ENCODE results near the gene MRPL20. TPM values are rescaled to one million over a fixed set of nuclear protein-coding genes. Genes with fewer than 3 reads are reported as not detected.

The MRPL20 gene
- total and polyA plus RNA-seq, 2 donors (not counting 3 experiments of a cell fraction or from before 2014, with no cell fraction given), result 134 to 152 TPM

DNA sequence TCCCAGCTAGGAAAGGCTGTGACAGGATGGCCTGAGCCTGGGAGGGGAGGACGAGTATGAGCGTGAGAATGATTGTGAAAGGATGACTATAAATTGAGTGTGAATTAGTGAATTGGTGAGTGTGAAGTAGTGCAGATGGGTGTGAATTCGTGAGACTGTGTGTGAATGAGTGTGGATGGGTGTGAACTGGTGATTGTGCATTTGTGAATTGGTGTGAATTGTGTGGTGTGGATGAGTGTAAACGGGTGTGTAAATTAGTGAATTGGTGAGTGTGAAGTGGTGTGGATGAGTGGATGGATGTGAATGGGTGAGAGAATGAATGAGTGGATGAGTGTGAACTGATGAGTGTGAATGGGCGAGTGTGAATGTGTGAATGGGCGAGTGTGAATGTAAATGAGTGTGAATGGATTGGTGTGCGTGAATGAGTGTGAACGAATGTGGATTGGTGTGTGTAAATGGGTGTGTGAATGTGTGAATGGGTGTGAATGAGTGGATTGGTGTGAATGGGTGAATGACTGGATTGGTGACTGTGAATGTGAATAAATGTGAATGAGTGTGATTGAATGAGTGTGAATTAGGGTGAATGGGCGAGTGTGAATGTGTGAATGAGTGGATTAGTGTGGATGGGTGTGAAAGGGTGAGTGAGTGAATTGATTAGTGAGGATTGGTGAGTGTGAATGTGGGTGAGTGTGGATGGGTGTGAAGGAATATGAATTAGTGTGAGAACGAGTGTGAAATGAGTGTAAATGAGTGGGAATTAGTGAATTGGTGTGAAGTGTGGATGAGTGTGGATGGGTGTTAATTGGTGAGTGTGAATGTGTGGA is 41.0 kb downstream of the MRPL20 start:
- TF ChIP-seq EZH2 (IDR thresholded peaks at IDR 0.05; ENCODE audit: borderline replicate concordance, low read depth, low read length, severe bottlenecking), result no peak
- no peak for TF ChIP-seq JUN (IDR thresholded peaks at IDR 0.05; ENCODE audit: borderline replicate concordance, insufficient read depth, insufficient read length, low read depth)
- TF ChIP-seq, protein P1, sequence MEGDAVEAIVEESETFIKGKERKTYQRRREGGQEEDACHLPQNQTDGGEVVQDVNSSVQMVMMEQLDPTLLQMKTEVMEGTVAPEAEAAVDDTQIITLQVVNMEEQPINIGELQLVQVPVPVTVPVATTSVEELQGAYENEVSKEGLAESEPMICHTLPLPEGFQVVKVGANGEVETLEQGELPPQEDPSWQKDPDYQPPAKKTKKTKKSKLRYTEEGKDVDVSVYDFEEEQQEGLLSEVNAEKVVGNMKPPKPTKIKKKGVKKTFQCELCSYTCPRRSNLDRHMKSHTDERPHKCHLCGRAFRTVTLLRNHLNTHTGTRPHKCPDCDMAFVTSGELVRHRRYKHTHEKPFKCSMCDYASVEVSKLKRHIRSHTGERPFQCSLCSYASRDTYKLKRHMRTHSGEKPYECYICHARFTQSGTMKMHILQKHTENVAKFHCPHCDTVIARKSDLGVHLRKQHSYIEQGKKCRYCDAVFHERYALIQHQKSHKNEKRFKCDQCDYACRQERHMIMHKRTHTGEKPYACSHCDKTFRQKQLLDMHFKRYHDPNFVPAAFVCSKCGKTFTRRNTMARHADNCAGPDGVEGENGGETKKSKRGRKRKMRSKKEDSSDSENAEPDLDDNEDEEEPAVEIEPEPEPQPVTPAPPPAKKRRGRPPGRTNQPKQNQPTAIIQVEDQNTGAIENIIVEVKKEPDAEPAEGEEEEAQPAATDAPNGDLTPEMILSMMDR (IDR thresholded peaks at IDR 0.05; ENCODE audit: extremely low read depth in 1 of 2, insufficient read depth in 1 of 2, low read depth in 1 of 2, low read length in 2 of 2), result no peak
- no peak for TF ChIP-seq FOS (IDR thresholded peaks at IDR 0.05; ENCODE audit: borderline replicate concordance, insufficient read depth, low read length)
- no peak for TF ChIP-seq POLR2A (IDR thresholded peaks at IDR 0.05; ENCODE audit: low read depth, low read length)
- TF ChIP-seq, protein P2, sequence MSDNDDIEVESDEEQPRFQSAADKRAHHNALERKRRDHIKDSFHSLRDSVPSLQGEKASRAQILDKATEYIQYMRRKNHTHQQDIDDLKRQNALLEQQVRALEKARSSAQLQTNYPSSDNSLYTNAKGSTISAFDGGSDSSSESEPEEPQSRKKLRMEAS (IDR thresholded peaks at IDR 0.05; ENCODE audit: insufficient read depth, insufficient read length), result no peak
- TF ChIP-seq GATA2 (IDR thresholded peaks at IDR 0.05; ENCODE audit: insufficient read depth, insufficient read length, low read depth, low read length), result no peak
- no peak for TF ChIP-seq MYC (IDR thresholded peaks at IDR 0.05; ENCODE audit: low read depth, low read length)
- no peak for TF ChIP-seq POLR2AphosphoS5 (IDR thresholded peaks at IDR 0.05; ENCODE audit: insufficient read depth, low read depth, low read length)
- H3K4me1 ChIP-seq (ENCODE audit: control insufficient read depth, extremely low read depth, insufficient read depth, low read length), result no peaks in the 10 kb centered on the region
- POLR2A ChIA-PET, result interaction anchor here (1.1 to 1.3 kb wide), 2 partner anchors 9 to 11 kb away, joined by 3 read pairs; partner anchors contain the start of gene AURKAIP1
- dilution Hi-C loops (cut with MboI; ENCODE audit: extremely low pct_ligation_motif_present, low sequenced_read_pairs), result no loop called here
- no peaks in the 10 kb centered on the region for H3K36me3 ChIP-seq (ENCODE audit: control insufficient read depth in 2 of 2, extremely low read depth in 1 of 2, insufficient read depth in 2 of 2, low read length in 2 of 2)
- intact Hi-C loops (cut with micrococcal nuclease), result no loop called here
- H2AFZ ChIP-seq (ENCODE audit: low read depth, low read length), result no peak overlapping the region
- H3K4me3 ChIP-seq (replicated peaks in 1 of 3; ENCODE audit: insufficient read depth in 1 of 3, low read depth in 1 of 3, low read length in 3 of 3), result no peak overlapping the region
- H3K9me1 ChIP-seq (replicated peaks; ENCODE audit: control insufficient read depth, extremely low read depth, insufficient read depth, low read length), result no peaks in the 10 kb centered on the region
- H4K20me1 ChIP-seq (replicated peaks; ENCODE audit: control insufficient read depth, extremely low read depth, insufficient read depth, low read length), result no peaks in the 10 kb centered on the region
- no peaks in the 10 kb centered on the region for H3K79me2 ChIP-seq (ENCODE audit: control insufficient read depth, insufficient read depth, low read length)
- no peak overlapping the region for H3K9ac ChIP-seq (replicated peaks; ENCODE audit: extremely low read depth, insufficient read depth, low read length)
- DNase-seq (ENCODE audit: low read depth, low spot score) (no peak), FAIRE-seq (no peak)
- H3K4me2 ChIP-seq (ENCODE audit: insufficient read depth, low read length), result no peak overlapping the region
- no peak overlapping the region for H3K27ac ChIP-seq (ENCODE audit: insufficient read depth, low read depth, low read length)
- BruUV-seq (replicated peaks), result no TSS peak
- H3K9me3 ChIP-seq (replicated peaks; ENCODE audit: control insufficient read depth, insufficient read depth, low read length), result peaks cover 3% of the 10 kb centered on the region
- CTCF ChIA-PET, result no interaction called here
- no peaks in the 10 kb centered on the region for H3K27me3 ChIP-seq (ENCODE audit: control insufficient read depth in 2 of 2, insufficient read depth in 2 of 2, low read length in 2 of 2)
